Activated T-helper 9 cell treated with anti-CD3 and anti-CD28 coated beads, Interleukin-2, amount 50 U/mL, for 16 hours (primary cell): Measurements from ENCODE around the gene UTRN.

Source experiments
- DNase-seq: peaks from one replicate; pipeline ENCODE4 v3.0.0-alpha.2; 2020; ENCODE audit warnings: low read depth

The UTRN gene

GRCh38 chr6:144314003-144314485, 28.9 kb downstream of the UTRN start:
- DNase-seq: no peak

GRCh38 chr6:144314562-144314961, 29.4 kb downstream of the UTRN start:
- no peak for DNase-seq

- no peak for DNase-seq
These were observed 30.3 kb downstream of the UTRN start for GRCh38 chr6:144315226-144315980.

- DNase-seq: no peak
These were observed 31.1 kb downstream of the UTRN start for GRCh38 chr6:144315981-144316861.

- no peak for DNase-seq
These were observed 31.7 kb downstream of the UTRN start for GRCh38 chr6:144316862-144317195.

GRCh38 chr6:144317736-144318135, 32.6 kb downstream of the UTRN start:
- DNase-seq: no peak

- no peak for DNase-seq
These were observed 34.1 kb downstream of the UTRN start for GRCh38 chr6:144319211-144319610.

- DNase-seq: no peak
These were observed 35.6 kb downstream of the UTRN start for GRCh38 chr6:144320741-144321140.

GRCh38 chr6:144321839-144322591, 36.9 kb downstream of the UTRN start:
- no peak for DNase-seq

- DNase-seq: no peak
These were observed 40.1 kb downstream of the UTRN start for GRCh38 chr6:144325232-144325631.

GRCh38 chr6:144326393-144326792, 41.3 kb downstream of the UTRN start:
- no peak for DNase-seq

GRCh38 chr6:144327081-144327480, 41.9 kb downstream of the UTRN start:
- DNase-seq: no peak

GRCh38 chr6:144330017-144330987, 45.2 kb downstream of the UTRN start:
- DNase-seq: no peak

- no peak for DNase-seq
These were observed 46.4 kb downstream of the UTRN start for GRCh38 chr6:144331491-144331969.

GRCh38 chr6:144332177-144332576, 47.0 kb downstream of the UTRN start:
- DNase-seq: no peak

- peak; percentile 55 for DNase-seq
These were observed 49.1 kb downstream of the UTRN start for GRCh38 chr6:144334150-144334708.
